GM23338 (cell line): Measurements from ENCODE around the gene DIP2C.

ENCODE experiments used
- CREB1 ChIP-seq: fragments of 250-450 bp; sonication (Bioruptor Pico); IDR thresholded peaks from 2 replicates; pipeline ENCODE4 v1.5.0; 2020; ENCODE audit warnings: low read depth, mild to moderate bottlenecking, moderate library complexity
- EZH2 ChIP-seq: fragments of 200-600 bp; sonication (generic); IDR thresholded peaks from one replicate; pipeline ENCODE4 v1.8.0; 2017; ENCODE audit warnings: antibody characterized with exemption, mild to moderate bottlenecking, low read depth; ENCODE audit not compliant: unreplicated experiment
- EZH2phosphoT487 ChIP-seq: fragments of 200-600 bp; sonication (generic); IDR thresholded peaks from one replicate; pipeline ENCODE4 v1.8.1; 2018; ENCODE audit warnings: antibody characterized with exemption; ENCODE audit not compliant: unreplicated experiment
- JUNB ChIP-seq: IDR thresholded peaks from one replicate; pipeline ENCODE4 v1.6.1; 2016; ENCODE audit warnings: antibody characterized with exemption; ENCODE audit not compliant: unreplicated experiment
- POLR2AphosphoS5 ChIP-seq: IDR thresholded peaks from 2 replicates; pipeline ENCODE4 v1.6.1; 2016; ENCODE audit warnings: antibody characterized with exemption, low read depth
- STAT1 ChIP-seq: IDR thresholded peaks from one replicate; pipeline ENCODE4 v1.6.1; 2016; ENCODE audit warnings: antibody characterized with exemption; ENCODE audit not compliant: unreplicated experiment
- ZNF114 ChIP-seq: fragments of 250-450 bp; sonication (Bioruptor Pico); IDR thresholded peaks from 2 replicates; pipeline ENCODE4 v1.5.0; 2020; ENCODE audit warnings: mild to moderate bottlenecking, moderate library complexity
- ZNF331 ChIP-seq: fragments of 250-450 bp; sonication (Bioruptor Pico); IDR thresholded peaks from 2 replicates; pipeline ENCODE4 v1.5.0; 2020; ENCODE audit warnings: low read depth, mild to moderate bottlenecking, moderate library complexity
- TF ChIP-seq, protein P1 (sequence below), 2 experiments: fragments of 200-600 bp in 1 of 2; sonication (generic) in 1 of 2; conservative IDR thresholded peaks; 2 replicates each; pipeline versions ENCODE4 v1.5.1 to v1.6.1; 2016 to 2017; ENCODE audit warnings: antibody characterized with exemption in 2 of 2, low read depth in 2 of 2, mild to moderate bottlenecking in 2 of 2, moderate library complexity in 1 of 2
- TF ChIP-seq, protein P2 (sequence below): IDR thresholded peaks from one replicate; pipeline ENCODE4 v1.6.1; 2018; ENCODE audit warnings: antibody characterized with exemption; ENCODE audit not compliant: unreplicated experiment
- TF ChIP-seq, protein P3 (sequence below): IDR thresholded peaks from 2 replicates; pipeline ENCODE4 v1.6.1; 2016; ENCODE audit warnings: antibody characterized with exemption
- TF ChIP-seq, protein P4 (sequence below): fragments of 250-450 bp; sonication (Bioruptor Pico); IDR thresholded peaks from 2 replicates; pipeline ENCODE4 v1.5.0; 2020; ENCODE audit warnings: mild to moderate bottlenecking, moderate library complexity

DNA sequence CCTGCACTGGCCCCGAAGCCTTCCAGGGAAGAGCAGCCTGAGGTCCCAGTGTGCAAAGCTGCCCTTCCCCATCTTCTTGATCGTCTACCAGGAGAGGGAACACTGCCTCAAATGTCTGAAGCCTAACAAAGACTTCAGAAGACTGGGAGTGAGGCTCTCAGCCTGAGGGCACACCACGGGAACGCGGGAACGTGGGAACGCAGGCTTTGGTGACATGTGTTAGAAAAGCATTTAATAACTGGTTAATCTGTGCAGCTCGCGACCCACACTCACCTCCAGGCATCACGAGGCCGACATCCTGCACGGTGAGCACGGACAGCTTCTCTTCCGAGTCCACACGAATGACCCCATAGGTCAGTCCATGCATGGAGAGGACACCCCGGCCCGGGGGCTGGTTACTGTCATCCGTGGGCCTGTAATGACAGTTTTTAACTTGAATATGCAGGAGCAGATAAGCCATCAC lies 320.2 kb downstream of the DIP2C start:
- no peak for TF ChIP-seq EZH2
- TF ChIP-seq, protein P1, sequence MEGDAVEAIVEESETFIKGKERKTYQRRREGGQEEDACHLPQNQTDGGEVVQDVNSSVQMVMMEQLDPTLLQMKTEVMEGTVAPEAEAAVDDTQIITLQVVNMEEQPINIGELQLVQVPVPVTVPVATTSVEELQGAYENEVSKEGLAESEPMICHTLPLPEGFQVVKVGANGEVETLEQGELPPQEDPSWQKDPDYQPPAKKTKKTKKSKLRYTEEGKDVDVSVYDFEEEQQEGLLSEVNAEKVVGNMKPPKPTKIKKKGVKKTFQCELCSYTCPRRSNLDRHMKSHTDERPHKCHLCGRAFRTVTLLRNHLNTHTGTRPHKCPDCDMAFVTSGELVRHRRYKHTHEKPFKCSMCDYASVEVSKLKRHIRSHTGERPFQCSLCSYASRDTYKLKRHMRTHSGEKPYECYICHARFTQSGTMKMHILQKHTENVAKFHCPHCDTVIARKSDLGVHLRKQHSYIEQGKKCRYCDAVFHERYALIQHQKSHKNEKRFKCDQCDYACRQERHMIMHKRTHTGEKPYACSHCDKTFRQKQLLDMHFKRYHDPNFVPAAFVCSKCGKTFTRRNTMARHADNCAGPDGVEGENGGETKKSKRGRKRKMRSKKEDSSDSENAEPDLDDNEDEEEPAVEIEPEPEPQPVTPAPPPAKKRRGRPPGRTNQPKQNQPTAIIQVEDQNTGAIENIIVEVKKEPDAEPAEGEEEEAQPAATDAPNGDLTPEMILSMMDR (conservative IDR thresholded peaks at IDR 0.05; ENCODE audit: low read depth in 2 of 2): no peak
- TF ChIP-seq, protein P2, sequence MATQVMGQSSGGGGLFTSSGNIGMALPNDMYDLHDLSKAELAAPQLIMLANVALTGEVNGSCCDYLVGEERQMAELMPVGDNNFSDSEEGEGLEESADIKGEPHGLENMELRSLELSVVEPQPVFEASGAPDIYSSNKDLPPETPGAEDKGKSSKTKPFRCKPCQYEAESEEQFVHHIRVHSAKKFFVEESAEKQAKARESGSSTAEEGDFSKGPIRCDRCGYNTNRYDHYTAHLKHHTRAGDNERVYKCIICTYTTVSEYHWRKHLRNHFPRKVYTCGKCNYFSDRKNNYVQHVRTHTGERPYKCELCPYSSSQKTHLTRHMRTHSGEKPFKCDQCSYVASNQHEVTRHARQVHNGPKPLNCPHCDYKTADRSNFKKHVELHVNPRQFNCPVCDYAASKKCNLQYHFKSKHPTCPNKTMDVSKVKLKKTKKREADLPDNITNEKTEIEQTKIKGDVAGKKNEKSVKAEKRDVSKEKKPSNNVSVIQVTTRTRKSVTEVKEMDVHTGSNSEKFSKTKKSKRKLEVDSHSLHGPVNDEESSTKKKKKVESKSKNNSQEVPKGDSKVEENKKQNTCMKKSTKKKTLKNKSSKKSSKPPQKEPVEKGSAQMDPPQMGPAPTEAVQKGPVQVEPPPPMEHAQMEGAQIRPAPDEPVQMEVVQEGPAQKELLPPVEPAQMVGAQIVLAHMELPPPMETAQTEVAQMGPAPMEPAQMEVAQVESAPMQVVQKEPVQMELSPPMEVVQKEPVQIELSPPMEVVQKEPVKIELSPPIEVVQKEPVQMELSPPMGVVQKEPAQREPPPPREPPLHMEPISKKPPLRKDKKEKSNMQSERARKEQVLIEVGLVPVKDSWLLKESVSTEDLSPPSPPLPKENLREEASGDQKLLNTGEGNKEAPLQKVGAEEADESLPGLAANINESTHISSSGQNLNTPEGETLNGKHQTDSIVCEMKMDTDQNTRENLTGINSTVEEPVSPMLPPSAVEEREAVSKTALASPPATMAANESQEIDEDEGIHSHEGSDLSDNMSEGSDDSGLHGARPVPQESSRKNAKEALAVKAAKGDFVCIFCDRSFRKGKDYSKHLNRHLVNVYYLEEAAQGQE: no peak
- no peak for TF ChIP-seq STAT1
- no peak for TF ChIP-seq EZH2phosphoT487
- no peak for TF ChIP-seq POLR2AphosphoS5
- TF ChIP-seq, protein P3, sequence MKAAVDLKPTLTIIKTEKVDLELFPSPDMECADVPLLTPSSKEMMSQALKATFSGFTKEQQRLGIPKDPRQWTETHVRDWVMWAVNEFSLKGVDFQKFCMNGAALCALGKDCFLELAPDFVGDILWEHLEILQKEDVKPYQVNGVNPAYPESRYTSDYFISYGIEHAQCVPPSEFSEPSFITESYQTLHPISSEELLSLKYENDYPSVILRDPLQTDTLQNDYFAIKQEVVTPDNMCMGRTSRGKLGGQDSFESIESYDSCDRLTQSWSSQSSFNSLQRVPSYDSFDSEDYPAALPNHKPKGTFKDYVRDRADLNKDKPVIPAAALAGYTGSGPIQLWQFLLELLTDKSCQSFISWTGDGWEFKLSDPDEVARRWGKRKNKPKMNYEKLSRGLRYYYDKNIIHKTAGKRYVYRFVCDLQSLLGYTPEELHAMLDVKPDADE: no peak
- TF ChIP-seq CREB1: no peak
- TF ChIP-seq JUNB: no peak
- no peak for TF ChIP-seq ZNF114 (CRISPR knock-in tag)
- TF ChIP-seq, protein P4, sequence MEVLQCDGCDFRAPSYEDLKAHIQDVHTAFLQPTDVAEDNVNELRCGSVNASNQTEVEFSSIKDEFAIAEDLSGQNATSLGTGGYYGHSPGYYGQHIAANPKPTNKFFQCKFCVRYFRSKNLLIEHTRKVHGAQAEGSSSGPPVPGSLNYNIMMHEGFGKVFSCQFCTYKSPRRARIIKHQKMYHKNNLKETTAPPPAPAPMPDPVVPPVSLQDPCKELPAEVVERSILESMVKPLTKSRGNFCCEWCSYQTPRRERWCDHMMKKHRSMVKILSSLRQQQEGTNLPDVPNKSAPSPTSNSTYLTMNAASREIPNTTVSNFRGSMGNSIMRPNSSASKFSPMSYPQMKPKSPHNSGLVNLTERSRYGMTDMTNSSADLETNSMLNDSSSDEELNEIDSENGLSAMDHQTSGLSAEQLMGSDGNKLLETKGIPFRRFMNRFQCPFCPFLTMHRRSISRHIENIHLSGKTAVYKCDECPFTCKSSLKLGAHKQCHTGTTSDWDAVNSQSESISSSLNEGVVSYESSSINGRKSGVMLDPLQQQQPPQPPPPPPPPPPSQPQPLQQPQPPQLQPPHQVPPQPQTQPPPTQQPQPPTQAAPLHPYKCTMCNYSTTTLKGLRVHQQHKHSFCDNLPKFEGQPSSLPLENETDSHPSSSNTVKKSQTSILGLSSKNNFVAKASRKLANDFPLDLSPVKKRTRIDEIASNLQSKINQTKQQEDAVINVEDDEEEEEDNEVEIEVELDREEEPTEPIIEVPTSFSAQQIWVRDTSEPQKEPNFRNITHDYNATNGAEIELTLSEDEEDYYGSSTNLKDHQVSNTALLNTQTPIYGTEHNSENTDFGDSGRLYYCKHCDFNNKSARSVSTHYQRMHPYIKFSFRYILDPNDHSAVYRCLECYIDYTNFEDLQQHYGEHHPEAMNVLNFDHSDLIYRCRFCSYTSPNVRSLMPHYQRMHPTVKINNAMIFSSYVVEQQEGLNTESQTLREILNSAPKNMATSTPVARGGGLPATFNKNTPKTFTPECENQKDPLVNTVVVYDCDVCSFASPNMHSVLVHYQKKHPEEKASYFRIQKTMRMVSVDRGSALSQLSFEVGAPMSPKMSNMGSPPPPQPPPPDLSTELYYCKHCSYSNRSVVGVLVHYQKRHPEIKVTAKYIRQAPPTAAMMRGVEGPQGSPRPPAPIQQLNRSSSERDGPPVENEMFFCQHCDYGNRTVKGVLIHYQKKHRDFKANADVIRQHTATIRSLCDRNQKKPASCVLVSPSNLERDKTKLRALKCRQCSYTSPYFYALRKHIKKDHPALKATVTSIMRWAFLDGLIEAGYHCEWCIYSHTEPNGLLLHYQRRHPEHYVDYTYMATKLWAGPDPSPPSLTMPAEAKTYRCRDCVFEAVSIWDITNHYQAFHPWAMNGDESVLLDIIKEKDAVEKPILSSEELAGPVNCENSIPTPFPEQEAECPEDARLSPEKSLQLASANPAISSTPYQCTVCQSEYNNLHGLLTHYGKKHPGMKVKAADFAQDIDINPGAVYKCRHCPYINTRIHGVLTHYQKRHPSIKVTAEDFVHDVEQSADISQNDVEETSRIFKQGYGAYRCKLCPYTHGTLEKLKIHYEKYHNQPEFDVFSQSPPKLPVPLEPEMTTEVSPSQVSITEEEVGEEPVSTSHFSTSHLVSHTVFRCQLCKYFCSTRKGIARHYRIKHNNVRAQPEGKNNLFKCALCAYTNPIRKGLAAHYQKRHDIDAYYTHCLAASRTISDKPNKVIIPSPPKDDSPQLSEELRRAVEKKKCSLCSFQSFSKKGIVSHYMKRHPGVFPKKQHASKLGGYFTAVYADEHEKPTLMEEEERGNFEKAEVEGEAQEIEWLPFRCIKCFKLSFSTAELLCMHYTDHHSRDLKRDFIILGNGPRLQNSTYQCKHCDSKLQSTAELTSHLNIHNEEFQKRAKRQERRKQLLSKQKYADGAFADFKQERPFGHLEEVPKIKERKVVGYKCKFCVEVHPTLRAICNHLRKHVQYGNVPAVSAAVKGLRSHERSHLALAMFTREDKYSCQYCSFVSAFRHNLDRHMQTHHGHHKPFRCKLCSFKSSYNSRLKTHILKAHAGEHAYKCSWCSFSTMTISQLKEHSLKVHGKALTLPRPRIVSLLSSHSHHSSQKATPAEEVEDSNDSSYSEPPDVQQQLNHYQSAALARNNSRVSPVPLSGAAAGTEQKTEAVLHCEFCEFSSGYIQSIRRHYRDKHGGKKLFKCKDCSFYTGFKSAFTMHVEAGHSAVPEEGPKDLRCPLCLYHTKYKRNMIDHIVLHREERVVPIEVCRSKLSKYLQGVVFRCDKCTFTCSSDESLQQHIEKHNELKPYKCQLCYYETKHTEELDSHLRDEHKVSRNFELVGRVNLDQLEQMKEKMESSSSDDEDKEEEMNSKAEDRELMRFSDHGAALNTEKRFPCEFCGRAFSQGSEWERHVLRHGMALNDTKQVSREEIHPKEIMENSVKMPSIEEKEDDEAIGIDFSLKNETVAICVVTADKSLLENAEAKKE (CRISPR knock-in tag): no peak
- TF ChIP-seq ZNF331 (CRISPR knock-in tag): no peak
